GM12891 (cell line): ENCODE data around the gene HUNK.

Experiments used
- POLR2A ChIP-seq: IDR thresholded peaks from 2 replicates; pipeline ENCODE4 v1.6.1; 2011; ENCODE audit warnings: low read depth, low read length, control low read depth
- POLR2AphosphoS5 ChIP-seq: IDR thresholded peaks from 2 replicates; pipeline ENCODE4 v1.6.1; 2011; ENCODE audit warnings: low read depth, low read length, control low read depth

- TF ChIP-seq POLR2A (no peak), POLR2AphosphoS5 (no peak)
These were observed 115.9 kb downstream of the HUNK start for GRCh38 chr21:31988492-31989290.
